Mesothelial cell of epicardium (in vitro differentiated cells): ENCODE results near the gene GALNT9. TPM values are rescaled to one million over a fixed set of nuclear protein-coding genes. Genes with fewer than 3 reads are reported as not detected.

Source experiments
- DNase-seq, 2 experiments: peaks; one replicate each; pipeline ENCODE4 v3.0.0; 2021; ENCODE audit warnings: low spot score in 2 of 2; ENCODE audit not compliant: unreplicated experiment in 2 of 2
- H3K27ac Mint-ChIP-seq: 2 replicates; pipeline ENCODE4 v1.8.0; 2021; ENCODE audit warnings: mixed read lengths
- H3K27me3 Mint-ChIP-seq: 2 replicates; pipeline ENCODE4 v1.8.0; 2021; ENCODE audit warnings: low read depth, mixed read lengths
- H3K36me3 Mint-ChIP-seq: 2 replicates; pipeline ENCODE4 v1.8.0; 2021; ENCODE audit warnings: mixed read lengths
- H3K4me1 Mint-ChIP-seq: 2 replicates; pipeline ENCODE4 v1.8.0; 2021; ENCODE audit warnings: mixed read lengths
- H3K4me3 Mint-ChIP-seq: 2 replicates; pipeline ENCODE4 v1.8.0; 2021; ENCODE audit warnings: mild to moderate bottlenecking, moderate library complexity, mixed read lengths
- H3K9me3 Mint-ChIP-seq: 2 replicates; pipeline ENCODE4 v1.8.0; 2021; ENCODE audit warnings: mixed read lengths
- total RNA-seq: library from RNA; stranded (reverse); gene quantifications from 3 replicates; pipeline ENCODE4 v1.2.1, GENCODE V29; 2021
- TF ChIP-seq, protein P1 (sequence below): fragments of 200-600 bp; sonication (generic); IDR thresholded peaks from one replicate; pipeline ENCODE4 v1.5.0; 2021; ENCODE audit warnings: antibody characterized with exemption; ENCODE audit not compliant: unreplicated experiment

Gene GALNT9
- total RNA-seq, 1 donor from 2014 or later: 4.8 TPM

DNA sequence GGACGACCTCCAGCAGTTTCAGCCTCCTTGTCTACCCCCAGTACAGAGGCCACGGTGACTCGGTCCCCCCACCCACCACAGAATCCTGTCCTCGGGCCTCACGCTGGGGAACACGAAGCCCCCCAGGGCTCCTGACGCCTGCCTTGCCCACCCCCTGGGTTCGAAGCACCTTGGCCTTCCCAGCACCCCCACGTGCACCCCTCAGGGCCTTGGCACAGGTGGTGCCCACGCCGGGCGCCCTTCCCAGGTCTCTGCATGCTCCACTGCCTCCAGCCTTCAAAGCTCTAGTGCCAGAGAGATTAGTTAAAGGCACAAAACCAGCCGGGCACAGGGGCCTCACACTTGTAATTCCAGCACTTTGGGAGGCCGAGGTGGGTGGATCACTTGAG is 123.3 kb downstream of the GALNT9 start:
- TF ChIP-seq, protein P1, sequence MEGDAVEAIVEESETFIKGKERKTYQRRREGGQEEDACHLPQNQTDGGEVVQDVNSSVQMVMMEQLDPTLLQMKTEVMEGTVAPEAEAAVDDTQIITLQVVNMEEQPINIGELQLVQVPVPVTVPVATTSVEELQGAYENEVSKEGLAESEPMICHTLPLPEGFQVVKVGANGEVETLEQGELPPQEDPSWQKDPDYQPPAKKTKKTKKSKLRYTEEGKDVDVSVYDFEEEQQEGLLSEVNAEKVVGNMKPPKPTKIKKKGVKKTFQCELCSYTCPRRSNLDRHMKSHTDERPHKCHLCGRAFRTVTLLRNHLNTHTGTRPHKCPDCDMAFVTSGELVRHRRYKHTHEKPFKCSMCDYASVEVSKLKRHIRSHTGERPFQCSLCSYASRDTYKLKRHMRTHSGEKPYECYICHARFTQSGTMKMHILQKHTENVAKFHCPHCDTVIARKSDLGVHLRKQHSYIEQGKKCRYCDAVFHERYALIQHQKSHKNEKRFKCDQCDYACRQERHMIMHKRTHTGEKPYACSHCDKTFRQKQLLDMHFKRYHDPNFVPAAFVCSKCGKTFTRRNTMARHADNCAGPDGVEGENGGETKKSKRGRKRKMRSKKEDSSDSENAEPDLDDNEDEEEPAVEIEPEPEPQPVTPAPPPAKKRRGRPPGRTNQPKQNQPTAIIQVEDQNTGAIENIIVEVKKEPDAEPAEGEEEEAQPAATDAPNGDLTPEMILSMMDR: no peak
- Mint-ChIP-seq H3K27ac (no peak overlapping the region), H3K4me1 (no peaks in the 10 kb centered on the region), H3K4me3 (no peak overlapping the region), H3K27me3 (peaks cover 74% of the 10 kb centered on the region), H3K36me3 (no peaks in the 10 kb centered on the region), H3K9me3 (no peaks in the 10 kb centered on the region)
- no peak for DNase-seq

DNA sequence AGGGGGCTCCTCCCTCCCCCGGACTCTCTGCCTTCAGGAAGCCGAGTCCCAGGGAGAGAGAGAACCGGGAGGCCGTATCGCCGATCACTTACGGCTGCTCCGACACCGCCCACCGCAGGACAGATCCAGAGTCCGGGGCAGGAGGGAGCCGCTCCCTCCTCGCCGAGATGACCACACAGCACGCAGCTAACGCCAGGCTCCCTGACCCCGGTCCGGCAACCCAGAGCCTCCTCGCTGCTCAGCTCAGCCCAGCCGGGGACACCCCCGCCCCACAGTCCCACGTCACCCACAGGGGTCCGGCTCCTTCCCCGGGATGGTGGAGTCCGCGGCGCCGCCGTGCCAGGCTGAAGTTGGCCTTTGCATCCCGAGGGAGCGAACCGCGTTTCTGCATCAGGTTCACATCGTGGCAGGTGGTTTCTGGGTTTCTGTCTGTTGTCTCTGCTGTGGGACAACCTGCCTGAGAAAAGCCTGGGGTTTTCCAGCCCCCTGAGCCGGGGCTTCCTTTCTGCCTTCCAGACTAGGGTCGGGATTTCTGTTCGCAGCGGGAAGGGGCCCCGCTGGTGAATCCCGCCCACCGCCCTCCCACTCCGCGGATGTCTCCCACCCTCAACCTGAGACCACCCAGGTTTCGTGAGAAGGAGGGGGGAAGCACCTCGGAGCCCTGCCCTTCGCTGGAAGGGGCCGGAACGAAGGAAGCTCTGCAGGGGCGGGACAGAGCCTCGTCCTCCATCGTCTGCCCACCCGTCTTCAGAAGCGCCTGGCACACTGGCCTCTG is 123.9 kb downstream of the GALNT9 start:
- no peak overlapping the region for H3K4me3 Mint-ChIP-seq
- H3K27me3 Mint-ChIP-seq: peaks cover 77% of the 10 kb centered on the region
- TF ChIP-seq, protein P1: no peak
- no peaks in the 10 kb centered on the region for H3K4me1 Mint-ChIP-seq
- DNase-seq: no peak
- no peaks in the 10 kb centered on the region for H3K9me3 Mint-ChIP-seq
- no peaks in the 10 kb centered on the region for H3K36me3 Mint-ChIP-seq
- no peak overlapping the region for H3K27ac Mint-ChIP-seq

DNA sequence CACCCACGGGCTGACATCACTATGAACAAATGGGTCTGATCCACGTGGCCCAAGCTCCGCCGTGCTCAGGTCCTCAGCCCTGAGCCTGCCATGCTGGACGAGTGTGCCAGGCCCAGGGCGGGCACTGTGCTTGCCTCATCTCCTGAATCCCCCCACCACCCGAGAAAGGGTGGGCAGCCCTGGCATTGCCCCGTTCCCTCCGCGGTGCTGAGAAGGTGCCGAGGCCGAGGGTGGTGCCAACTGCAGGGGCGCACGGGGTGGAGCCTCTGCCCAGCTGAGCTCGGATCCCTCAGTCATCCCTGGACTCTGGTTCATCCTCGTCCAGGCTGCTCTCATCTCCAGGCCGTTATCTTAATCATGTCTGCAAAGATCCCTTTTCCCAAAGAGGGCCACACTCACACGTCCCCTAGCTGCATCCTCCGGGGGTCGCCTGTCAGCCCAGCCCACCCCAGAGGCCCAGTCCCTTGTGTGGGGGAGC is 124.6 kb downstream of the GALNT9 start:
- H3K9me3 Mint-ChIP-seq: no peaks in the 10 kb centered on the region
- H3K36me3 Mint-ChIP-seq: no peaks in the 10 kb centered on the region
- TF ChIP-seq, protein P1: no peak
- DNase-seq: no peak
- H3K27me3 Mint-ChIP-seq: peaks cover 77% of the 10 kb centered on the region
- no peak overlapping the region for H3K4me3 Mint-ChIP-seq
- H3K27ac Mint-ChIP-seq: no peak overlapping the region
- H3K4me1 Mint-ChIP-seq: no peaks in the 10 kb centered on the region

DNA sequence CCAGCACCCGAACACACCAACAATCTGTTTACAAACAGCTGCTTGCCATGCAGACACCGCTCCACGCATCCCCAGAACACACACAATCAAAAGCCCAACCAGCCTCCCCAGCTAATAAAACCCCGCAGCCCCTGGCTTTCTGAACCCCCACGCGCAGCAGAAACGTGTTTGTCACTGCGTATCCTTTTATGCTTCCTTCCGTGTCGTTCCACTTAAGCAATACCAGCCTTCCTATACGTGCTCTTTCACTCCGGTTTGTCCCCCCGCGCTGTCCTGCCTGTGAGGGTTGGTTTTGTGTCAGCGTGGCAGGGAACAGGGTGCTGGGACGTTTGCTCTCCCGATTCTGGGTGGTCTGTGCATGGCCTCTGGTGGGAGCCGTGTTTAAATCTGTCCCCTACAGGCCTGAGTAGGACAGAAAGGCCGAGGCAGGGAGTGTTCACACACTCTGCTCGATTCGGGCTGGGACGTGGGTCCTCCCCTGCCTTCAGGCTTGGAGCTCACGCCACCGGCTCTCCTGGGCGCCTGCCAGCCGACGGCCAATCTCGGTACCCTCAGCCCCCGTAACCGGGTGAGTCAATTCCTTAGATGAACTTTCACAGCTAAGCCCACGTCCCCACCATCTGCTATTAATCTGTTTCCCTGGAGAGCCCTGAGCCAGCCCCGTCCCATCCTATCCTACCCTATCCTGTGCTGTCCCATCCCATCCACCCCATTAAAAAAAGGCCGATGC is 125.2 kb downstream of the GALNT9 start:
- Mint-ChIP-seq H3K4me3 (no peak overlapping the region), H3K27ac (no peak overlapping the region), H3K4me1 (no peaks in the 10 kb centered on the region), H3K27me3 (peaks cover 73% of the 10 kb centered on the region), H3K36me3 (no peaks in the 10 kb centered on the region), H3K9me3 (no peaks in the 10 kb centered on the region)
- DNase-seq: no peak
- TF ChIP-seq, protein P1: no peak

DNA sequence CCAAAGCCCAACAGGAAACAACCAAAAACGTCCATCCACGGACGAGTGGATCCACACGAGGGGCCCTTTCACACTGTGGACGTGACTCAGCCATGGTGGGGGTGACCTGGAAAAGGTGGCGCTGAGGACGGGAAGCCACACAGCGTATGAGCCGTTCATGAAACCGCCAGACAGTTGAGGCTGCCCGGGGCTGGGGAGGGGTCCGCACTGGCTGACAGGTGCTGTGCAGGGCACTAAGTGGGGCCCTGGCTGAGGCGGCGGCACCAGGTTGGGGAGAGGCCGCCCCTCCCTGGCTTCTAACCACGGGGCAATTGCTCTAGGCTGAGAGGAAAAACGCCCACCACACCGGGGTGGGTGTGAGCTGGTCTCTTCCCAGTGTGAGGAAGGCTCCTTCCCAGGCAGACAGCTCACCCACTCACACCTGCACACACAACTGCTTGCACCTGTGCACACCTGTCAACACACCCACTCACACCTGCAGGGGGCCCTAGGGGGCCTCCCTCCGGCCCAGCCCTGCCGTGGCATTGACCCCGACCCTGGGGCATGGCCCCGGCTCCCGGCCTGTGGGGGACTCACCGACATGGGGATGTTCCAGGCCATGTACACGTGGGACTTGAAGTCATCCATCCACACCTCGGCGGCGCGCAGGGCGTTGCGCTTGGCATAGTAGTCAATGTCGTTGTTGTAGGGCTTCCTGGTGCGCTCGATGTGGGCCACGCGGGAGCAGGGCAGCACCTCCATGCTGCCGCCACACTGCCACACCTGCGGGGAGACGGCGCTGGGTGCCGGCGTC is 126.3 kb downstream of the GALNT9 start:
- no peaks in the 10 kb centered on the region for H3K4me1 Mint-ChIP-seq
- no peaks in the 10 kb centered on the region for H3K9me3 Mint-ChIP-seq
- H3K27ac Mint-ChIP-seq: no peak overlapping the region
- DNase-seq: no peak
- peaks cover 65% of the 10 kb centered on the region for H3K27me3 Mint-ChIP-seq
- TF ChIP-seq, protein P1: no peak
- no peak overlapping the region for H3K4me3 Mint-ChIP-seq
- no peaks in the 10 kb centered on the region for H3K36me3 Mint-ChIP-seq
